IMR-90 (cell line): ENCODE measurements around the gene B4GALT7.

Source experiments
- CEBPB ChIP-seq: IDR thresholded peaks from 2 replicates; pipeline ENCODE4 v1.6.1; 2012; ENCODE audit warnings: low read depth, low read length, improper control_type of control experiment
- CHD1 ChIP-seq: IDR thresholded peaks from 2 replicates; pipeline ENCODE4 v1.6.1; 2012; ENCODE audit warnings: low read depth, low read length, improper control_type of control experiment
- MAFK ChIP-seq: IDR thresholded peaks from 2 replicates; pipeline ENCODE4 v1.6.1; 2012; ENCODE audit warnings: low read depth, low read length, improper control_type of control experiment
- MXI1 ChIP-seq: IDR thresholded peaks from 2 replicates; pipeline ENCODE4 v1.6.1; 2012; ENCODE audit warnings: low read depth, mild to moderate bottlenecking, low read length, moderate library complexity, borderline replicate concordance
- POLR2A ChIP-seq: IDR thresholded peaks from 2 replicates; pipeline ENCODE4 v1.6.1; 2012; ENCODE audit warnings: mild to moderate bottlenecking, low read depth, low read length
- RCOR1 ChIP-seq: IDR thresholded peaks from 2 replicates; pipeline ENCODE4 v1.6.1; 2012; ENCODE audit warnings: mild to moderate bottlenecking, low read length, improper control_type of control experiment; ENCODE audit not compliant: insufficient replicate concordance
- RFX5 ChIP-seq: IDR thresholded peaks from 2 replicates; pipeline ENCODE4 v1.8.0; 2012; ENCODE audit warnings: low read depth, mild to moderate bottlenecking, low read length, moderate library complexity
- TF ChIP-seq, protein P1 (sequence below): conservative IDR thresholded peaks from 2 replicates; pipeline ENCODE4 v1.5.1; 2012; ENCODE audit warnings: mild to moderate bottlenecking, low read depth, low read length, improper control_type of control experiment
- TF ChIP-seq, protein P2 (sequence below): fragments of 150-350 bp; IDR thresholded peaks from 2 replicates; pipeline ENCODE4 v1.6.1; 2017; ENCODE audit warnings: mild to moderate bottlenecking, antibody characterized with exemption, low read length, low read depth

DNA sequence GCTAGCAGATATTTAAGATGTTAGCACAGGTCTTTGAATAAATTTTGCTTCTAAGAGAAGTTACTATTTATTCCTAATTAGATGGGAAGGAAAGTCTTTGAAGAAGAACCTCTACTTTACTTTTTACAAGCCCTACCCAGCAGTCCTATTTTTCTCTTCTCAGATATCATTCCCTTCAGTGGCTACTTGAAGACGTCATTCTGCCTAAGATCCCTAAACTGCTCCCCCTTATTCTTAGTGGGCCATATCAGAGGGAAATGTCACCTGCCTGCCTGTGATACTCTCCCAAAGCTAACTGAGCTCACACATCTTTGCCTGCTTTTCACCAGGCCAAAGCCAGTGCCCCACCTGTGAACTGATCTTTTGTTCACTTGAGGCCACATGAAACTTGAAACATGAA lies 24.4 kb upstream of the B4GALT7 start:
- TF ChIP-seq, protein P1, sequence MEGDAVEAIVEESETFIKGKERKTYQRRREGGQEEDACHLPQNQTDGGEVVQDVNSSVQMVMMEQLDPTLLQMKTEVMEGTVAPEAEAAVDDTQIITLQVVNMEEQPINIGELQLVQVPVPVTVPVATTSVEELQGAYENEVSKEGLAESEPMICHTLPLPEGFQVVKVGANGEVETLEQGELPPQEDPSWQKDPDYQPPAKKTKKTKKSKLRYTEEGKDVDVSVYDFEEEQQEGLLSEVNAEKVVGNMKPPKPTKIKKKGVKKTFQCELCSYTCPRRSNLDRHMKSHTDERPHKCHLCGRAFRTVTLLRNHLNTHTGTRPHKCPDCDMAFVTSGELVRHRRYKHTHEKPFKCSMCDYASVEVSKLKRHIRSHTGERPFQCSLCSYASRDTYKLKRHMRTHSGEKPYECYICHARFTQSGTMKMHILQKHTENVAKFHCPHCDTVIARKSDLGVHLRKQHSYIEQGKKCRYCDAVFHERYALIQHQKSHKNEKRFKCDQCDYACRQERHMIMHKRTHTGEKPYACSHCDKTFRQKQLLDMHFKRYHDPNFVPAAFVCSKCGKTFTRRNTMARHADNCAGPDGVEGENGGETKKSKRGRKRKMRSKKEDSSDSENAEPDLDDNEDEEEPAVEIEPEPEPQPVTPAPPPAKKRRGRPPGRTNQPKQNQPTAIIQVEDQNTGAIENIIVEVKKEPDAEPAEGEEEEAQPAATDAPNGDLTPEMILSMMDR = no peak
- TF ChIP-seq MXI1 = no peak
- no peak for TF ChIP-seq POLR2A
- no peak for TF ChIP-seq CHD1
- TF ChIP-seq RFX5 = no peak
- TF ChIP-seq, protein P2, sequence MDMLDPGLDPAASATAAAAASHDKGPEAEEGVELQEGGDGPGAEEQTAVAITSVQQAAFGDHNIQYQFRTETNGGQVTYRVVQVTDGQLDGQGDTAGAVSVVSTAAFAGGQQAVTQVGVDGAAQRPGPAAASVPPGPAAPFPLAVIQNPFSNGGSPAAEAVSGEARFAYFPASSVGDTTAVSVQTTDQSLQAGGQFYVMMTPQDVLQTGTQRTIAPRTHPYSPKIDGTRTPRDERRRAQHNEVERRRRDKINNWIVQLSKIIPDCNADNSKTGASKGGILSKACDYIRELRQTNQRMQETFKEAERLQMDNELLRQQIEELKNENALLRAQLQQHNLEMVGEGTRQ = no peak
- TF ChIP-seq RCOR1 = no peak
- TF ChIP-seq CEBPB = no peak
- TF ChIP-seq MAFK = no peak
